G401 (cell line): ENCODE measurements around the gene EPM2A. TPM values are rescaled to one million over a fixed set of nuclear protein-coding genes. Genes with fewer than 3 reads are reported as not detected.
"Not testable (repeated sequence)": the region's sequence is repeated elsewhere in the genome, so short reads cannot be mapped to it uniquely, and the experiment has no call there.

Experiments
- DNase-seq: peaks from one replicate; pipeline ENCODE4 v3.0.0-alpha.2; 2015; ENCODE audit warnings: low spot score
- in situ Hi-C: cut with HindIII; loops from 2 replicates; pipeline ENCODE4 v1.10.0; 2016; ENCODE audit warnings: low sequenced_read_pairs, mixed read lengths
- total RNA-seq: library from RNA; depleted of rRNA; stranded (reverse); fragments of >200 nt; shearing (Covaris generic); gene quantifications from 2 replicates; pipeline ENCODE4 v1.2.3, GENCODE V29; 2014

EPM2A gene
- total RNA-seq, 1 experiment from 2014 or later = 8.0 TPM

DNA sequence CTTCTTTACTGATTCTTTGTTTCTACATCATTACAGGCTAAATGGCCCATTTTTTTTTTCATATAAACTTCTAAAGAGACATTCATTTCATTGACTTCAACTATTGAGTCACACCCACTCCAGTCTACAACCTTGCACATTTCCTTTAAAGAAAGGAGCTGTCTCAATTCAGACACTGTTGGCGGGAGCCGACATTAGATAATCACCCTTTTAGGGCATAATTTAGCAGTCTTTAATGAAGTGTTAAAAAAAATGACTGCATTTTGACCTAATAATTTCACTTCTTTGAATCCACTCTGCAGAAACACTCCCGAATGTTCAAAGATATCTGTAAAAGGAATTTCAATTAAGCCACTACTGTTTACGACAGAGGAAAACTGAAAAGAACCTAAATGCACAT is 1.5 kb downstream of the EPM2A start:
- in situ Hi-C loops = no loop called here
- DNase-seq = peak; percentile 29

DNA sequence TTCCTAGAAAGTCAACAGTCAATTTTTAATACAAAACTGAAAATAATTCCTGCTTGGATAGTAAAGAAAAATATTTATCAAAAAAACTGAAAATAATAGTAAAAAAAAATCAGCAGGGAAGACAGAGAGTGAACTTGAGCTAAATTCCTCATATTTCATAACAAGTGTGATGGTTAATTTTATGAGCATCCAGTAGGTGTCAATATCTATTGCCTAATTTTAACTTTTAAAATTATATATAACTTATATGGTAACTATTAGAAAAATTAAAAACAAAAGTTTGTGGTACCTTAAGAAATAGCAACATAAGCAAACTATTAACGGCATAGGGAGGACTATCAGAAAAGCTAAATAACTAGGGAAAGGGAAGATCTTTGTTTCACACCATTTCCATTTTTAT is 2.1 kb downstream of the EPM2A start:
- in situ Hi-C loops = no loop called here
- DNase-seq = no peak

DNA sequence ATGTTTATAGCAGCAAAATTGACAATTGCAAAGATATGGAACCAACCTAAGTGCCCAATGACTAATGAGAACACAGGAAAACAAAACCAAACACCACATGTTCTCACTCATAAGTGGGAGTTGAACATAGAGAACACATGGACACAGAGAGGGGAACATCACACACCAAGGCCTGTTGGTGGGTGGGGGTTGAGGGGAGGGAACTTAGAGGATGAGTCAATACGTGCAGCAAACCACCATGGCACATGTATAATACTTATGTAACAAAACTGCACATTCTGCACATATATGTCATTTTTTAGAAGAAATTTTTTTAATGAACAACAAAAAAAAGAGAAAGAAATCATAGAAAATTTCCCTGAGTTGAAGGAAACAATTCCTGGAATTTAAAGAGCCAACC is 3.9 kb downstream of the EPM2A start:
- DNase-seq = no peak
- in situ Hi-C loops = no loop called here

DNA sequence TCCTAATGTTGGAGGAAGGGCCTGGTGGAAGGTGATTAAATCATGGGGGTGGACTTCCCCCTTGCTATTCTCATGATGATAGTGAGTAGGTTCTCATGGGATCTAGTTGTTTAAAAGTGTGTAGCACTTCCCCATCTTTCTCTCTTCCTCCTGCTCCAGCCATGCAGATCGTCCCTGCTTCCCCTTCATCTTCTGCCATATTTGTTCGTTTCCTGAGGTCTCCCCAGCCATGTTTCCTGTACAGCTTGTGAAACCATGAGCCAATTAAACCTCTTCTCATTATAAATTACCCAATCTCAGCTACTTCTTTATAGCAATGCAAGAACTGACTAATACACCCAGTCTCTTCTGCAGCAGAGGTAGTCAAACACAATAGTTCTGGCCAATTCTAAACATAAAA is 5.4 kb downstream of the EPM2A start:
- in situ Hi-C loops = no loop called here
- no peak for DNase-seq

DNA sequence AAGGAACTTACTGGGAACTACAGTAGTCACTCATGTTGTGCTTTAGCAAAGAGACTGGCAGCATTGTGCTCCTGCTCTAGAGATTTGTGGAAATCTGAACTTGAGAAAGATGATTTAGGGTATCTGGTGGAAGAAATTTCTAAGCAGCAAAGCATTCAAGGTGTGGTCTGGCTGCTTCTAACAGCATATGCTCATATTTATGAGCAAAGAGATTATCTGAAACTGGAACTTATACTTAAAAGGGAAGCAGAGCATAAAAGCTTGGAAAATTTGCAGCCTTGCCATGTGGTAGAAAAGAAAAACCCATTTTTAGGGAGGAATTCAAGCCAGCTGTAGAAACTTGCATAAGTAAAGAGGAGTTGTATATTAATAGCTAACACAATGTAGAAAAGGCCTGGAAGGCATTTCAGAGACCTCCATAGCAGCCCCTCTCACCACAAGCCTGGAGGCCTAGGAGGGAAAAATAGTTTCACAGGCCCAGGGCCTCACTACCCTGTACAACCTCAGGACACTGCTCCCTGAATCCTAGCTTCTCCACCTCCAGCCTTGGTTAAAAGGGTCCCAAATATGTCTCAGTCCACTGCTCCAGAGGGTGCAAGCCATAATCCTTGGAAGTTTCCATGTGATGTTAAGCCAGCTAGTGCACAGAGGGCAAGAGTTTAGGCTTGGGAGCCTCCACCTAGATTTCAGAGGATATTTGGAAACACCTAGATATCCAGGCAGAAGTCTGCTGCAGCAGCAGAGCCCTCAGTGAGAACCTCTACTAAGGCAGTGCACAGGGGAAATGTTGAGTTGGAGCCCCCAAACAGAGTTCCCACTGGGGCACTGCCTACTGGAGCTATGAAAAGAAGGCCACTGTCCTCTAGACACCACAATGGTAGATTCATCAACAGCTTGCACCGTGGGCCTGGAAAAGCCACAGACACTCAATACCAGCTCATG is 6.6 kb downstream of the EPM2A start:
- in situ Hi-C loops = no loop called here
- DNase-seq = no peak

DNA sequence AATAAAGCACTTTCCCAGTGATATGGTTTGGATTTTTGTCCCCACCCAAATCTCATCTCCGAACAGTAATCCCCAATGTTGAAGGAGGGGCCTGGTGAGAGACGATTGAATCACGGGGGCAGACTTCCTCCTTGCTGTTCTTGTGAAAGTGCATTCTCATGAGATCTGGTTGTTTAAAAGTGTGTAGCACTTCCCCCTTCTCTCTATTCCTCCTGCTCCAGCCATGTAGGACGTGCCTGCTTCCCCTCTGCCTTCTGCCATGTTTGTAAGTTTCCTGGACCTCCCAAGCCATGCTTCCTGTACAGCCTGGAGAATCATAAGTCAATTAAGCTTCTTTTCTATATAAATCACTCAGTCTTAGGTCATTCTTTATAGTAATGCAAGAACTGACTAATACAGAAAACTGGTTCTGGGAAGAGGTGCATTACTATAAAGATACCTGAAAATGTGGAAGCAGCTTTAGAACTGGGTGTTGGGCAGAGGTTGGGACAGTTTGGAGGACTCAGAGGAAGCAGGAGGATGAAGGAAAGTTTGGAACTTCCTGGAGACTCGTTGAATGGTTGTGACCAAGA is 7.4 kb downstream of the EPM2A start:
- no peak for DNase-seq
- in situ Hi-C loops = no loop called here

DNA sequence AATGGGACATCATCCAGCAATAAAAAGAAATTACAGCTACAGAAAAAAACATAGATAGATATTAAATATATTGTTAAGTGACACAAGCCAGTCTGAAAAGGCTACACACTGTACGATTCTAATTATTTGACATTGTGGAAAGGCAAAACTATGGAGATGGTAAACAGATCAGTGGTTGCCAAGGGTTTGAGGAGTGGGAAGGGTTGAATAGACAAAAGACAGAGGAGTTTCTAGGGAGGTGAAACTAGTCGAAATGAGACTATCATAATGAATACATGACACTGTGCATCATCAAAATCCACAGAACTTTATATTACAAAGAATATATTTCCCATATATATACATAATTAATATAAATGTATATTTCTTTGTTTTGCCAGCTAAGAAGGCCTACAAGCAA is 9.8 kb downstream of the EPM2A start:
- in situ Hi-C loops = no loop called here
- no peak for DNase-seq

DNA sequence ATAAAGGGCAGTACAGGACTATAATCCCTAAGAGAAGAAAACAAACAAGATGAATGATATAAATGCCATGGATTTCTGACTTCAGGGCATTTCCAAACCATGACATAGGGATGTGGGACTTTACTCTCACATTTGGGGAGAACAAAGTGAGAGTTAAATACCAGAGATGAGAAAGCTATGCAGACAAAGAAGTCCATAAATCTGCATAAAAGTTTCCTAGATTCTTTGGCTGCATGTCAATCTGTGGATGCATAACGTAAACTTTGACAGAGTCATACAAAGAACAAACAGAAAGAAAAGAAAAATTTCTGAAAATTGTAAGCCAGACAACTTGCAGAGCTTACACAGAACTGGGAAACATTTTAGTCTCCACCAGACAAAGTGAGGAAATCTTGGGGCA is 11.7 kb downstream of the EPM2A start:
- no peak for DNase-seq
- in situ Hi-C loops = no loop called here

DNA sequence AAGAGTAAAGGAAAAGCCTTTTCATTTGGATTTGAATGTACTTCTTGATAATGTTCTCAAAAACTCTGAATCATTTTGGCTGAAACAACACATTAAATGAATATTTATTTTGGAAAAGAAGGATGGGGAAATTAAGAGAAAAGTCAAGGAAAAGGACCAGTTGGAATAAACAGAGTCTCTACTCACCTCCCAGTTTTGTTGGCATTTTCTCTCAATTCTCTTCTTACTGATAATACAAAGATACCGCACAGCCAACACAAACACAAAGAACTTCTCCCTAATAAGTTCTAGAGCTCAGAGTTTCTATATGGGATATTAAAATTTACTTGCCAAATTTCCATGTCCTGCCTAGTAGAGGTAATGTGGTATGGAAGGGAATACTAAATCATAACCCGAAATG is 13.1 kb downstream of the EPM2A start:
- no peak for DNase-seq
- in situ Hi-C loops = no loop called here

DNA sequence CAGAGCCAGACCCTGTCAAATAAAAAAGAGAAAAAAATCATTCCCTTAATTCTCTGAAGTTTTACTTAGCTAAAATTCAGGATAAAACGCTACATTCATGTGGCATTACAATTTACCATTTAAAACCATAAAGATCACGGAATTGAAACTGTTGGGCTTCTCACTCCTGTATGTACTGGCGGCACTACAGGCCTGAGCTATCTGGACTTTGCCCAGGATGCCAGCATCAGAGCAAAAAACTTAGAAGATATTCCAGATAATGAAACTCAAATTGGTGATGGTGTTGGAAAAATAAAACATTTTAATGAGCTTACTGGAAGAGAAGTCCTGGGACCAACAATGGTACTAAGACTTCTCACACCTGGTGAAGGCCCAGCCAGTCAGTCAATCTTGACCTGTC is 14.2 kb downstream of the EPM2A start:
- in situ Hi-C loops = no loop called here
- no peak for DNase-seq

DNA sequence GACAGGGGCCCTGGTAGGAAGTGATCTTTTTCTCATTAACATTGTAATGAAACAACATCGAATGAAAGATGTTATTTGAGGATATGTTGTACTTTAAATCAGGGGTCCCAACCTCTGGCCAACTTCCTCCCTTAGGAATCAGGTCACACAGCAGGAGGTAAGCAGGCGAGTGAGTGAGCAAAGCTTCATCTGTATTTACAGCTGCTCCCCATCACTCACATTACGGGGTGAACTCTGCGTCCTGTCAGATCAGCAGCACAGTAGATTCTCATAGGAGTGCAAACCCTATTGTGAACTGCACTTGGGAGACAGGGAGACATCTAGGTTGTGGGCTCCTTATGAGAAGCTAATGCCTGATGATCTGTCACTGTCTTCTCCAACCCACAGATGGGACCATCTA is 19.9 kb downstream of the EPM2A start:
- in situ Hi-C loops = no loop called here
- no peak for DNase-seq

DNA sequence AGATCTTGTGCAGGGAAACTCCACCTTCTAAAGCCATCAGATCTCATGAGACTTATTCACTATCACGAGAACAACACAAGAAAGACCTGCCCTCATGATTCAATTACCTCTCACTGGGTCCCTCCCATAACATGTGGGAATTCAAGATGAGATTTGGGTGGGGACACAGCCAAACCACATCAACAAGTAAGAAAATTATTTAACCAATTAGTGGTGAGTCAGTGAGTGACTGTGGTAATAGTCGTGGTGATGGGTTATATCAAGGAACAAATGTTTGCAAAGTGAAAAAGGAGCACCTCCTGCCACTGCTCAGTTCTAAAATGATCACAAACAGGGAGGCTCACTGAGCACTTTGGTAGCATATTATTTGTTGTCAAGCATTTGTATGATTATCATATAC is 20.6 kb downstream of the EPM2A start:
- in situ Hi-C loops = no loop called here
- DNase-seq = no peak

DNA sequence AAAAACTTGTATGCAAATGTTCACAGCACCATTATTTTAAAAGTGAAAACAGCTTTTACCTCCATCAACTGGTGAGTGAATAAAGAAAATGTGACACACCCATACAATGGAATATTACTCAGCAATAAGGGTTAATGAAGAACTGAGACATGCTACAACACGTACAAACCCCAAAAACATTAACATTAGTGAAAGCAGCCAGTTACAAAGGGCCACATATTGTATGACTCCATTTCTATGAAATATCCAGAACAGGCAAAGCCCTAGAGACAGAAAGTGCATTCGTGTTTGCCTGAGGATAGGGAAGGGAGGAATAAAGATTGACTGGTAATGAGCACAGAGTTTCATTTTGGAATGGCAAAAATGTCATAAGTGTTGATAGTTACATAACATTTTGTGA is 21.5 kb downstream of the EPM2A start:
- in situ Hi-C loops = no loop called here
- DNase-seq = no peak

DNA sequence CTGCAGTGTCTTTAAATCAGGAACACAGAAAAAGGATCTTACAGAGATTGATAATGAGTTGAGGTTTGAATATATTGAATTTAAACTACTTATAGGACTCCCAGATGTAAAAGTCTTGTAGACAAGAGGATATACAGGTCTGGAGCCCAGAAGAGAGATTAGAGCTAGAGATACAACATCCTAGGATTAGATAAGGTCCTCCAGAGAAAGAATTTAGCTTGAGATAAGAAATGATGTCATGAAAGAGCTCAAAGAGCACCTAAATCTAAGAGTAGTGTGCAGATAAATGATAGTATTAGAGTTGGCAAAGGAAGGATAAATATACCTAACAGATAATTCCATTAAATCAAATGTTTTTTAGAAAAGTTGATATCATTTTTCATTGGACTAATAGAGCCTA is 23.9 kb downstream of the EPM2A start:
- in situ Hi-C loops = no loop called here
- DNase-seq = no peak

DNA sequence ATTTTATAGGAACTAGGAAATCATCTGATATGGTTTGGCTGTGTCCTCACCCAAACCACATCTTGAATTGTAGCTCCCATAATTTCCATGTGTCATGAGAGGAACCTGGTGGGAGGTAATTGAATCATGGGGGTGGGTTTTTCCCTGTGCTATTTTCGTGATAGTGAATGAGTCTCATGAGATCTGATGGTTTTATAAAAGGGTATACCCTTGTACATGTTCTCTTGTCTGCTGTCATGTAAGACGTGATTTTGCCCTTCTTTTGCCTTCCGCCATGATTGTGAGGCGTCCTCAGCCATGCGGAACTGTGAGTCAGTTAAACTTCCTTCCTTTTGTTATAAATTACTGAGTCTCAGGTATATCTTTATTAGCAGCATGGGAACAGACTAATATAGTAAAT is 27.9 kb downstream of the EPM2A start:
- in situ Hi-C loops = no loop called here
- DNase-seq = no peak

DNA sequence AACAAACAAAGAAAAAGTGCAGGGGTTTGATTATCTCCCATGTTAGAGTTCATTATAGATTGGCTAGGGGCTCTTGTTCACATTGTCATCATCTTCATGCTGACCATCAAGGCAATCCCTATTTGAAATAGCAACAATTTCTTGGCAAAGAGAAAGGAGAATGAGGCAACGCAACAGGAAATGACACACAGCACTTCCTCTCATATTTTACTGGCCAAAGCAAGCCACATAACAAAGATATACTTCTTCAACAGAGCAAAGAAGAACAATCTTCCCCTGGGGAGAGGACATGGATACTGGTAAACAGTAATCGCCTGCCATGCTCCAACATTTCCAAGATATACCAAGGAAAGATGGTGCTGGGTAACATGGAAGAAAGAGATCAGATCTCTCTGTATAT is 29.8 kb downstream of the EPM2A start:
- DNase-seq = no peak
- in situ Hi-C loops = no loop called here

DNA sequence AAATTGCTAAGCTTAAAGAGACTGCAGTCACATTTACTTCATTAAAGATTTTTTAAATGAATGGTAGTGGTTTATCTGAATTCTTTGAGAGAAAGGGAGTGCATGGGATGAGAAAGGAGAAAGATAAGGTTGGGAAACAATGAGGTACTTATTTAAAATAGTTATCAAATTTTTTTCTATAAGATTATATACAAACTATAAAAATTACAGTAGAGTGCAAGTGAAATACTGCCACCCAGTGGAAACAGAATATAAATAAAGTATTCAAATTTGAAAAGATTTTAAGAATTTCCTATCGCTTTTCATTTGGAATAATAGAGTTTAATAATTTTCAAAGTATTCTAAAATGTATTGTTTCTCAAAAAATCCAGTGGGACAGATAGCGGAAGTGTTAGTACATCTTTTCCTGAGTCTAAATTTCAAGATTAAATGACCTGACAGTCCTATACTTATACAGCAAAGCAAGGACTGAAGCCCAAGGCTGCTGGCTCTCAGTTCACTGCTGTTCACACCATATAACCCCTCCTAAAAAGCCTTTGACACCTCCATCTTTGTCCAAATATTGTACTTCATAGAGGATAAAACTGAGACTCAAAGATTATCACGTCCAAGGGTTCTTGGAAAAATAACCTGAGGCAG is 31.1 kb downstream of the EPM2A start:
- in situ Hi-C loops = no loop called here
- DNase-seq = peak; percentile 12

DNA sequence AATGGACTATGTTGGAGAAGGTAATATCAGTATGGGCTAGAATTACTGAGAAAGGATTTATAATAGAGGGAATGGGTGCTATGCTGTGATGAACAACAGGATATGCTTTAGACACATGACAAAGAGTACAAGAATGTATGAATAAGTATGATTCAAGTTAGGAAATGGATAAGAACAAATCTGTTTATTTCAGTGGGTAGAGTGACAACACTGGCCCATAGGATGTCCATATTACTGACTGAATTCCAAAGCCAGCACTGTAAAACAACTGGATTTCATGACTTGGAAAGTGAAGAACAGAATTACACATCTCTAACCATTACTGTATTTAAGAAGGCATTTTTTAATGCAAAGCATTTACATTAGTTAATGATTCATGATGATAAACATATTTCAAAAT is 35.9 kb downstream of the EPM2A start:
- in situ Hi-C loops = no loop called here
- no peak for DNase-seq

DNA sequence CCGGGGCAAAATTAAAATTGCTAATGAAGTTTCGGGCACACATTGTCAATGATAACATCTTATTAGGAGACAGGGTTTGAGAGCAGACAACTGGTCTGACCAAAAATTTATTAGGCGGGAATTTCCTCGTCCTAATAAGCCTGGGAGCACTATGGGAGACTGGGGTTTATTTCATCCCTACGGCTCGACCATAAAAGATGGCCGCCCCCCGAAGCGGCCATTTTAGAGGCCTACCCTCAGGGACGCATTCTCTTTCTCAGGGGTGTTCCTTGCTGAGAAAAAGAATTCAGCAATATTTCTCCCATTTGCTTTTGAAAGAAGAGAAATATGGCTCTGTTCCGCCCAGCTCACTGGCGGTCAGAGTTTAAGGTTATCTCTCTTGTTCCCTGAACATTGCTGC is 37.9 kb downstream of the EPM2A start:
- DNase-seq, in situ Hi-C loops: not testable (repeated sequence)

DNA sequence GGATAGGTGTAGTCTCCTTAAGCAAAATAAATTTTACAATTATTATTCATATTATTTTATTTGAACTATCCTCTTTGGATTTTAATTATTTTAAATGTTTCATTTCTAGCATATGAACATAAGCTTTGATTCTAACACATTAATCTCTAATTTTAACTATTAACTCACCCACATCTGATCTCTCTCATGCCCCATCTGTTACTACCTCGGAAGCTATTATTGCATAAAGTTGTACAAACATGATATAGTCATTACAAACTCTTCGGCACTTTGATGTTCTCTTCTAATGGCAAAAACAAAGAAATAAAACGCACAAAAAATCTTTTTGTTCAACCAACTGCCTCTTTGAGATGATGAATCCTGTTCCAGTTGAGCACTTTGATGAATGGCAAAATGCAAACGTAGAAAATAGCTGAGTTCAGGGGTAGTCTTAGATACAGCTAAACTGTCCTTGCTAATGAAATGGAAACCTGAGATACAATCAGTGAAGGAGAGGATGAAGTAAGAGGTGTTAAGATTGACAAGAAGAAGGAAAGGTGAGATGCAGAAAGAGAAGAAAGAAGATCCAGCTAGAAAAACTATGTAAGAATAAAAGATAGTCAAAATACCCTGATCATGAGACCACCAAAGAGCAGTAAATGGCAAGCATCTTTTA is 41.1 kb downstream of the EPM2A start:
- in situ Hi-C loops = no loop called here
- DNase-seq = no peak
